Right renal pelvis (tissue), 4 donors: ENCODE measurements around the gene ARHGAP33. TPM values are rescaled to one million over a fixed set of nuclear protein-coding genes. Genes with fewer than 3 reads are reported as not detected.
A peak's percentile ranks its signal among the peaks of the same experiment; 100 is the strongest.

Experiments
- DNase-seq, 4 donors: peaks; one replicate each; pipeline ENCODE4 v3.0.0-alpha.2; 2013; ENCODE audit warnings: low read depth in 4 of 4, low spot score in 3 of 4, missing footprints in 1 of 4
- polyA plus RNA-seq, 4 donors: library from polyadenylated mRNA; unstranded; fragments of 120-200 nt; gene quantifications; one replicate each; pipeline ENCODE4 v1.2.1, GENCODE V29; 2013; ENCODE audit not compliant: insufficient read length in 4 of 4

ARHGAP33 gene
- polyA plus RNA-seq, 4 donors = 21.1 to 33.2 (median 23.7) TPM

DNA sequence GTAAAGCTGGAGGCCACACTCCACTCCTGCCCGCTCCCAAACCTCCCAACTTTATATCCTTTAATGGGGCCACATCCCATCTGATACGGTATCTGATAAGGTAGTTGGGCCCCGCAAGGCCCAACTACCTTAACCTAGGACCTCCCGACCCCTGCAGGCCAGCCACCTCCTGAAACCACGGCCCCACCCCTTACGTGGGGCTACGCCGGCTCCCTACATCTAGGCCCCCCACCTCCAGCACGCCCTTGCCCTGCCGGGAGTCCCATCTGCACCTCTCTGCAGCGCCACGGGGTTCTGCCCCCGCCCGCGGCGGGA, 35.3 kb upstream of the ARHGAP33 start:
- DNase-seq = no peak

DNA sequence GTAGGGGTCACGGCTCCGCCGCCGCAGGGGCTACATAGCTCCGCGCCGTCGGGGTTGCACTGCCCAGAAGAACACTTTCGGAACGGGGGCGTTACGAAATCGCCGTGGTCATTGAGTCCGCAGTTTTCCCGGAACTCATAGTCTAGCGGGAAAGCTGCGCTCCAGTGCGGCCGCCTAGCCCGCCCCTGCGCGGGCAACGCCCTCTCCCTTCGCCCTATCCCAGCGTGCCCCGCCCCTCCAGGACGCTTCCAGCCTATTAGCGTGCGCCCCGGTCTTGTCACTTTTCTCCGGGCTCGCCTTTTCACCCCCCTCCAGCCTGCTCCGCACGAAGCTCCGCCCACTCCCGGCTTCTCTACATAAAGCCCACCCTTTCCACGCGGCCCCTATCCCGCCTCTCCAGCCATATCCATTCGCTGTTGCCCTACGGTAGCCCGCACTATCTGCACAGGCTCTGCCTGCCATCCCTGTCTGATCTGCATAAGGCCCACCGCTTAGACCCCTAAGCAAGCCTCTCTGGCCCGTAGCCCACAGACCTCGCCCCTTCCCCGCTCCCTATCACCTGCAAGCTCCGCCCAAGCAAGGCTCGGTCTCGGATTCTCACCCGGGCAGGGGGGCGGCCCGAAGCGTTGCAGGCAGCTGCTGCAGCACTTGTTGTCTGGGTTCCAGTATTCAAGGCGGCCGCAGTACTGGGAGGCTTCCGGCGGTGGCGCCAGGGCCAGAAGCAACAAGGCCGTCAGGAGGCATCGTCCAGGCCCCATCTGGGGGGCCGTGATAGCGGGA, 34.8 kb upstream of the ARHGAP33 start:
- peak; percentile 85 to 96 (median 94) for DNase-seq

DNA sequence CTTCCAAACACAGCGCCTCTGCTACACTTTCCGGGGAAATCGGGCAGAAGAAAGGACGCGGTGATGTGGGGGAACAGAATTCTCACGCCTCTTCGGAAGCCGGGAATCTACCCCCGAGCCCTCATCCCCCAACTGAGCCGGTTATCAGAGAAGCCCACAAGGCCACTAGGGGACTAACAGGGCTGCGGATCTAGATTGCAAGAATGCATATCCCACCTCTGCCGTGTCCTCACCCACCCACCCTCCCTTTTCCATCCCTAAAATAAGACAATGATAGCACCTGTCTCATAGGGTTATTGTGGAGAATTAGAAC, 34.2 kb upstream of the ARHGAP33 start:
- DNase-seq = no peak

DNA sequence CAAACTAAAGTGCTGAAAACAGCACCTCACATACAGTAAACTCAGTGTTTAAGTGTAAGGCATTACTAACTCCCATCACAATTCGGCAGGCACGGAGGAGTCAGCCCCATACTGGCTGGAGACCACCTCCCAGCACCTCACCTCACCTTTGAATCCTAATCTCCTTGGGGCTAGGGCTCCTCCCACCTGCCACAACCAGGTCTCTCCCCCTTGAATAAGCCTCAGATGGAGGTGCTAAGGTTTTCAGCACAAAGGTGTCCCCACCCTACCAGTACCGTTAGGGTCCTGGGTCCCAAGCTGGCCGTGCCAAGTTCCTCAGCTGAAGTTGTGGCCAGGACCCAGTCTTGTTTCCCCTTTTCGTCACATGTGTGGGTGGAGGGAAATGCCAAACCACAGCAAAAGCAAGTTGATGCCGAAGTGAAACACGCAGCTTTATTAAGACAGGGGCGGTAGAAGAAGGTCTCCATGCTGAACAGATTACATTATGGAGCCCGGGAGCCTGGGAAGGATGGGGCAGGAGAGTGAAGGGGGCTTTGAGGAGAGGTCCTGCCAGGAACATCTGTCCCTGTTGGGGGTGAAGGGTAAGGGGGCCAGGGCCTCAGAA, 33.1 kb upstream of the ARHGAP33 start, which contains the start of gene IGFLR1:
TSS of gene IGFLR1 (minus strand) at position 332 of the 604 bp plus-strand sequence. CDS start 1,272 bp downstream, outside the sequence.
- DNase-seq = no peak

DNA sequence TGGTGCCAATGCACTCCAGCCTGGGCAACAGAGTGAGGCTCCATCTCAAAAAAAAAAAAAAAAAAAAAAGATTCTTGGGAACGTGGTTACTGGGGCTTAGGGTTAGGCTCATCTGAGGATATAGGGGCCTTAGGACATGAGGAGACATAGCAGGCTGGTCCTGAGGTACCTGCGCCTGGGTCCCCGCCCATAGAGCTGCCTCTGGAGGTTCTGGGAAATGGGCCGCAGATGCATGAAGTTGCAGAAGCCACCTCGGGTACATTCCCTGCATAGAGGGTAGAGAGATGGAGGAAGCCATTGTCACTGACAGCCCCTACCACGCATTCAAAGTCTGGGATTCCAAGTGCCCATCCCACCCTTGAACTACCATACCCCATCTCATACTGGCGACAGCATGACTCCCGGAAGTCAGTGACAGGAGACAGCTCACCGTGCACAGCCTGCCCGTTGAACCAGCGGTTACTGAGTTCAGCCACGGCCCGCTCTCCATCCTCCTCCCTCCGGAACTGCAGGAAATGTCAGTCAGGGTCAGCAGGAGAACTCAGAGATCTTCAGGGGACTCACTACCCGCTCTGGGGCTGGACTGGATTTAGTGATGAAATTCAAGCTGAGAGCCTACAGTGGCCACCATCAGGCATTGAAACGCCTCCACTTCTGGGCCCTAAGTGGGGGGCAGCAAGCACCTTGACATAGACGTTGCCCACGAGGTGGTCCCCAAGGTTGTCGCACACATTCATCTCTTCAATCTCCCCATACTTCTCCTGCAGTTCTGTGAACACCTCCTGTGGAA, 31.5 kb upstream of the ARHGAP33 start:
- DNase-seq = no peak

DNA sequence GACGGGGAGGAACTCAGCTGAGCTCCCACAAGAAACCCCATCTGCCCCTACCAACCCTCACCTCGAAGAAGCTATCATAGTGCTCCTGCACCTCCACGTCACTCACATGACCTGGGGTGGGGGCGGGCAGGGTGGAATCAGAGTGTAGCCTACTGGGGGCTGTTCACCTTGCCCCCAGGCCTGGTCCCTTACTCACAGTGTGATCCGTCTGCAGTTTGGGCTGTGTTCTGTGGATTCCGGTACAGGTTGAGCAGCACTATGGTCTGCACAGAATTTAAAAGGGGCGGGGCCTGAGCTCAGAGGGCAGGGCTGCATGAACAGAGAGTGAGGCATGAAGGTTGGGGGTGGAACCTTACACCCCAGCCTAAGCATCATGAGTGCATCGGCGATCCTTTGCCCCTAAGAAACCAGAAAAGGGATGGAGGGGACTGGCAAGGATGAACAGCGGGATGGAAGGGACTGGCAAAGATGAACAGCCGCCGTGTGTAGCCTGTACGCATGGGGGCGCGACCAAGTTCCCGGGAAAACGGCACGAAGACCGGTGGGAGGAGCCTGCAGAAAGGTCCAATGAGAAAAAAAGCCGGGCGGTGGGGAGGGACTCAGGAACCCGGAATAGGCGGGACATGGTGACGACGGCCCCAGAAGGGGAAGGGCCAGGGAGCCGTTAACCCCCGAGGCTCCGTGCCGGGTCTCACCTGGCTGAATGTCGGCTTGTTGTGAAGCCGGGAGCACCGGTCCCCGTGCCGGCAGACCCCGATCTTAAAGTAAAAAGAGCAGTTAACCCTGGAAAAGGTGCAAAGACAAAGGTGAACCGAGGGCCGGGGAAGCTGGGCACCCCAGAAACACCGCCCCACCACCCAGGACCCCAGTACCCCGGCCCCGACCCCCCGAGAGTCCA, 30.7 kb upstream of the ARHGAP33 start:
- peak in 3 of 4 donors; percentile 91 to 95 (median 94) for DNase-seq

DNA sequence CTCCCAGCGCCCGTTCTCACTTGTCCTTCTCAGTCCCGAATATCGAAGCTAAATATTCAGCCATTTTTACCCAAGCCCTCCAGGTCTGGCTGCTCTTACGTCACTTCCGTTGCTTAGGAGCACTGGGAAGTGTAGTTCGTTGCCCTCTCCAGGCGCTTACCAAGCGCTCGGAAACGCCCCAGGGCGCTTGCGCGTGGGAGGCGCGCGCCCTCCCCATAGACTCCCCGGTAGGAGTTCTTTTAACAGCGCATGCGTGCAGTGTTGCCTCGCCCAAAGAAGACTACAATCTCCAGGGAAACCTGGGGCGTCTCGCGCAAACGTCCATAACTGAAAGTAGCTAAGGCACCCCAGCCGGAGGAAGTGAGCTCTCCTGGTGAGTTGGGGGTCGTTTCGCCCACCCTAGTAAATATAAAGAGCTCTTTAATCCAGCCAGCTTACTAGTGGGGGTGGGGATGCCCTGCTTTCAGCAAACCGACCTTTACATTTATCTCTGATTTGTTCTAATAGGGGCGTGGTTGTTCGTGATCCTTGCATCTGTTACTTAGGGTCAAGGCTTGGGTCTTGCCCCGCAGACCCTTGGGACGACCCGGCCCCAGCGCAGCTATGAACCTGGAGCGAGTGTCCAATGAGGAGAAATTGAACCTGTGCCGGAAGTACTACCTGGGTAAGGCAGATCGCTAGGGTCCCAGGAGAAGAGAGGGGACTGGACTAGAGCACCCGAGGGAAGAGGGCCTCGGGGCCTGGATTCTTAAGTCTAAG, 29.9 kb upstream of the ARHGAP33 start, which contains the start of the genes PSENEN and U2AF1L4:
TSS of gene PSENEN (plus strand) at position 324 of the 759 bp plus-strand sequence. CDS start at position 604, 280 bp downstream.
TSS of gene U2AF1L4 (minus strand) at position 91 of the 759 bp plus-strand sequence. CDS start at position 64, 27 bp downstream.
- peak; percentile 98 to 99 (median 98) for DNase-seq

DNA sequence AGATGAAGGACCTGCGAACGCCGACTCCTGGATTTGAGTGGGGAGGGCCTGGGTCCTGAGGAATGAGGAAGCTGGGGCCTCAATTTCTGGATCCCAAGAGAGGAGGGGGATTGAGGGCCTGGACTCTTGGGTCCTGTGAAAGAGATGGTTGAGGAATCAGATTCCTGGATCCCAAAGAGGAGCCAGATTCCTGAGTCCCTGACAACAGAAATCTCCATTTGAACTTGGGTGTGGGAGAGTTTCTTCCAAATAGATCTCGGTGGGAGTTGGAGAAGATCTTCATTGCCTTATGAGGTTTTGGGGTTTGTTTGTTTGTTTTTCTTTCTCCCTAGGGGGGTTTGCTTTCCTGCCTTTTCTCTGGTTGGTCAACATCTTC, 29.3 kb upstream of the ARHGAP33 start:
- DNase-seq = no peak

DNA sequence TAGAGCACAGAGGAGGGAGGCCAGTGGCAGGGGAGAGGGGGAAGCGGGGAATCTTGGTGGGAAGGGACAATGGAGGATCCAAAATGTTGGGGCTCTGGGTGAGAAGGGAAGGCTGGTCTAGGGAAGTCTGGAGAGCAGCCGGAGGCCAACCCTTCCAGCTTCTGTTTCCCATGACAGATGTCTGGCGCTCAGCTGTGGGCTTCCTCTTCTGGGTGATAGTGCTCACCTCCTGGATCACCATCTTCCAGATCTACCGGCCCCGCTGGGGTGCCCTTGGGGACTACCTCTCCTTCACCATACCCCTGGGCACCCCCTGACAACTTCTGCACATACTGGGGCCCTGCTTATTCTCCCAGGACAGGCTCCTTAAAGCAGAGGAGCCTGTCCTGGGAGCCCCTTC, 28.8 kb upstream of the ARHGAP33 start:
- DNase-seq = no peak

DNA sequence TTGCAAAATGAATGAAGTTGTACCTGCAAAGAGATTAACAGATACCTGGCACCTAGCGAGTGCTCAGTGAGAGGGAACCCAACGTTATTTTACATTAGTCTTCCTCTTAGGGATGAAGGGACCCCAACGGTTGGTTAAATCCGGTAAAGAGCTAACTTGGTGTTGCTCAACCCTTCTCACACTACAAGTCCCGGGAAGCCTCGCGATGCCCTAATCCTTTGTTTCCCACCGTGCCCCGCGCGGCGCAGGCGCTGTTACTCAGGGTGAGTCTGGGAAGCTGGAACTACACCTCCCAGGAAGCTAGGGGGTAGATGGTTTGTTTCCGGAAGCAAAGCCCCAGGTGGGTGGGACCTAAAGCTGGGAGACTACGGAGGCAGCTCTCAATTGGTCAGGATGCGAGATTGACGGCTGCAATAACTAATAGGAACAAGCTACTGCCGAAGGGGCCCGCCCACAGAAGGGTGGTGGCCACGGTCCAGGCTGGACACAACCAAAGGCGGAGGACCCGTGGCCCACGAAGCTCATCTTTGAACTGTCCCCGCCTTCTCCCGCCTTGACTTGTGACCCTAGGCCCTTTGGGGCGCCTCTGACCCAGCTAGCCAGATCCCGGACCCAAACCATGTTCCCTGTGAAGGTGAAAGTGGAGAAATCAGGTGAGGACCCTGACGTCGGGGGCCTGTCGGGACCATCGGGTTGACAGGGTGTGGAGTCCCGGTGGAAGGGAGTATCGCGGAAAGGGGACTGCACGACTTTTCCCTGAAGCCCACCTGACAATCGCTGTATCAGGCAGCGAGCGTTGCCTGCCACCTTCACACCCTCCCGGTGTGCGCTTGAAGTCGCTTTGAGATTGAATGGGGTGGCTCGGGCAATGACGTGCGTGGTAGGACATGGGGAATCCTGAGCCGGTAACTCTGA, 27.0 kb upstream of the ARHGAP33 start, which contains the start of gene LIN37:
TSS of gene LIN37 (plus strand) at position 471 of the 915 bp plus-strand sequence. CDS start at position 620, 149 bp downstream.
- peak; percentile 98 to 99 (median 99) for DNase-seq

DNA sequence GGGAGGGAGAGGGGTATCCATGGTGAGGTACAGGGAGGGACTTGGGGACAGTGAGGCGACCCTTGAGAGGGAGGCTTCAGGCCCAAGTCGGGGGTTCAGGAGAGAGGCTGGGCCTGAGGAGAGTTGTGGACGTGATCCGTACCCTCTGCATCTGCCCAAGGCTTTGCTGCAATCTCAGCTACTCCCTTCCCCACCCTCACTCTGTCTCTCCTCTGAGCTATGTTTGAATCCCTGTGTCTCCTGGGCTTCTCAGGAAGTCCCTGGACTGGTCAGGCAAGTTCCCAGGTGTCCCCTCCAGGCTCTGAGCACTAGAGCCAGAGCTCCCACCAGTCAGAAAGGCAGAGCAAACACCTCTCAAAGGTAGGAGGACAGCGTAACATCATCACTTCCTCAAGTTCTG, 25.2 kb upstream of the ARHGAP33 start:
- DNase-seq = no peak

DNA sequence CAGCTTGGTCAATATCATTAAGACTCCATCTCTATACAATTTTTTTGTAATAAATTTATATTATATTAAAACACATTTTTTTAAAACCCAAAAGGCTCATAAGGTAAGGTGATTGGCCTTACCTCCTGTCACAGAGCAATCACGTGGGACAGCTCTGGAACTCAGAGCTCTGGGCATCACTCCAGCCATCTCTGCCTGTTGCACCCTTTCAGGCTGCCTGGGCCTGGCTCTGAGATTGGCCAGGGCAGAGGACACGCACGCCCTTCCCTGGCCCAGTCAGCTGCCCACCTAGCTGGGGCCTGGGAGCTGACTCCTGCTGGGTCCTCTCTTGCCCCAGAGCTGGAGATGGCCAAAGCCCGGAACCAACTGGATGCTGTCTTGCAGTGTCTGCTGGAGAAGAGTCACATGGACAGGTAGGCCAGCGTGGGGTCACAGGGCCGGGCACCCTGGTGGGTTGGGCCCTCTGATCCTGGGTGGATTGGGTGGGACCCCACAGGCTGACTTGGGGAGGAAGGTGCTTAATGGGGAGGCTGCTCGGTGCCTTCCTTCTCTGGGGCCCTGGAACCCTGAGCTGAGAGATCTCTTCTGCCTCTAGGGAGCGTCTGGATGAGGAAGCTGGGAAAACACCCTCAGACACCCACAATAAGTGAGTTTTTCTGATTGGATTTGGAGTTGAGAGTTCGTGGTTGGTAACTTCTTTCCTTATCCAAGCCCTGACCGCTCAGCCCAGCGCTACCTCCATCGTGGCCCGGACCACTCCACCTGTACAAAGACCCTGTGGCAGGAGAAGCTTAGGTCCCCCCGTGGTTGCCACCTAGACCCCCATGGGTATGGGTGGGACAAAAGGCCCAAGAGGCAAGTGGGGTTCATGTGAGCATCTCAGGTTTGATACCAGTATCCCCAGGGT, 23.3 kb upstream of the ARHGAP33 start:
- no peak for DNase-seq

DNA sequence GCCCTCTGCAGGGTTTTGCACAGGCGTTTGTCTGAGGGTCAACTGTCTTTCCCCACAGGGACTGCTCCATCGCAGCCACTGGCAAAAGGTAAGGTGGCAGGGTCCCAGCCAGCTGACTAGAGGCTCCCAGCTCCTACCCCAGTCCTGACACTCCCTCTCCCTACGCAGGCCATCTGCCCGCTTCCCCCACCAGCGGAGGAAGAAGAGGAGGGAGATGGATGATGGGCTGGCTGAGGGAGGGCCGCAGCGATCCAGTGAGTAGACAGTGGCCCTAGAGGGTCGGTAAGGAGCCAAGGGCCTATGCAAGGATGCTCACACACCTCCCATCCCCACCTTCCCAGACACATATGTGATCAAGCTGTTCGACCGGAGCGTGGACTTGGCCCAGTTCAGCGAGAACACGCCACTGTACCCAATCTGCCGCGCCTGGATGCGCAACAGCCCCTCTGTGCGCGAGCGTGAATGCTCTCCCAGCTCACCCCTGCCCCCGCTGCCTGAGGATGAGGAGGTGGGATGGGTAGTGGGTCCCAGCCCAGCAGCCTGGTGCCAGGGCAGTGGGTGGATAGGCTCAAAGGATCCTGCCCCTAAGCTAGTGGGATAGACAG, 22.5 kb upstream of the ARHGAP33 start:
- DNase-seq = no peak

DNA sequence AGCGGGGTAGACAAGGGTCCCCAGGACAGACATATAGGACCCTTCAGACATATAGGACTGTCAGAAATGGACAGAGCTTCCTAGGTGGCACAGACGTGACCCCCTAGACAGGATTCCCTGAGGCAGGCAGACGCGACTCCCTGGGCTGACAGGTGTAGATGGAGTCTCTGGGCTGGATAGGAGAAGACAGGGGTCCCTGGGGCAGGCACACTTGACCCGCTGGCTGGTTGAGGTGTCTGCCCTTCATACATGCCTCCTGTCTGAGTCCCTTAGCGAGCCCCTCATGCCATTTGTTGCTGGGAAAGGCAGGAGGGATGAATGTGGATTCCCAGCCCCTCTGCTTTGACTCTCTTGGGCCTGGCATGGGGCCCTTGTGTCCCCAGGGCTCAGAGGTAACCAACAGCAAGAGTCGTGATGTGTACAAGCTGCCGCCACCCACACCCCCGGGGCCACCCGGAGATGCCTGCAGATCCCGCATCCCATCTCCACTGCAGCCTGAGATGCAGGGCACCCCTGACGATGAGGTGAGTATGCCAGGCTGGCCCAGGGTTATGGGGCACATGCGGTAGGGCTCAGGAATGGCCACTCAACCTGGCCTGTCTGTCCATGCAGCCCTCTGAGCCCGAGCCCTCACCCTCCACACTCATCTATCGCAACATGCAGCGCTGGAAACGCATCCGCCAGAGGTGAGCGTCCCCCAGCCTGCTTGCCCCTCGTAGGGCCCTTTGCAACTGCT, 21.6 kb upstream of the ARHGAP33 start:
- DNase-seq = no peak

DNA sequence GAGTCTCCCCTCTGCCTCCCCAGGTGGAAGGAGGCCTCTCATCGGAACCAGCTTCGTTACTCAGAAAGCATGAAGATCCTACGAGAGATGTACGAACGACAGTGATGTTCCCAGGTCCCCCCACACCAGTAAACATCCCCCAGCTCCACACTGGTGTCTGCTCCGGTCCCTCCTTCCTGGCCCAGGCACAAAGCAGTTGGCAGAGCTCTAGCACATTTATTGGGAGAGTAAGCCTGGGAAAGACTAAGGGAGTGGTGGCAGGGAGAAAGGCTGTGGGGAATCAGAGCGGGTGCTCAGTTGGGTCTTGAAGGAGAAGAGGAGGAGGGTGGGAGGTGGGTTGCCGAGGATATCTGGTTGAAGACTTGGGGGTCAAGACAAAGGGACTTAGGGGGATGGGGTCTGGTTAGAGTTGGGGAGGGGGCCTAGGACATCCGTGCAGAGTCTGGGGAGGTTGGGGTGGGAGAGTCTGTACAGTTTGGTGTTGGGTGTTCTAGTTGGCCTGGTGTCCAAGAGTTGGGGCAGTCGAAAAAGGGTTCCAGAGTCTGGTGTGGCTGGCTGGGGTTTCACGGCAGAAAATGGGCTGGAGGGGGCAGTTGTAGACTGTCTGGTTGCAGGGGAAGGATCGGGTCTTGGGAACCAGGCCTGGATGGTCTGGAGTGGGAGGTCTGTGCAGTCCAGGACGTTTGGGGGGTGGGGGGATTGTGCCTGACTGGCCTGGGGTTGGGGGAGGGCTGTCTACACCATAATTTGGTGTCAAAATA, 20.8 kb upstream of the ARHGAP33 start:
- DNase-seq = no peak

DNA sequence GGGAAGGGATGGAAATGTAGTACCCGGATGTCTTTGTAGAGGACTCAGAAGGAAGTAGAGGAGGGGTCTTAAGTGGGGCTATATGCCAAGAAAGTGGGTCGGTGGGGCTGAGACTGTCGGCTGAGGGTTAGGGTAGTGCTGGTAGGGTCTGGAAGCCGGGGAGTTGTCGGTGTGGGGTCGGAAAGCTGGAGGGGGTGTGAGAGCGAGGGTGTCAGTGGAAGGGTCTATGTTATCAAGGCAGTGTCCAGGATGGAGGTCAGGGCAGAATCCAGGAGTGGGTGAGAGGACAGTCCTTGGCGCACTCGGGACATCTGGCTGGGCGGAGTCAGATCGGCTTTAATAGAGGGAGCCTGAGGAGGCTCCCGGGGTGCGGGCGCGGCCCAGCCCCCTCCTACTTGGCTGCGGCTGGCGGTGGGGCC, 20.2 kb upstream of the ARHGAP33 start:
- no peak for DNase-seq
